Bronchus fibroblast of lung (primary cell): ENCODE results near the gene STRA8. TPM values are rescaled to one million over a fixed set of nuclear protein-coding genes. Genes with fewer than 3 reads are reported as not detected.

Experiments
- total RNA-seq: library from RNA; depleted of rRNA; stranded (reverse); fragments of >200 nt; gene quantifications from 2 replicates; pipeline ENCODE4 v1.2.3, GENCODE V29; 2015

STRA8 gene, protein sequence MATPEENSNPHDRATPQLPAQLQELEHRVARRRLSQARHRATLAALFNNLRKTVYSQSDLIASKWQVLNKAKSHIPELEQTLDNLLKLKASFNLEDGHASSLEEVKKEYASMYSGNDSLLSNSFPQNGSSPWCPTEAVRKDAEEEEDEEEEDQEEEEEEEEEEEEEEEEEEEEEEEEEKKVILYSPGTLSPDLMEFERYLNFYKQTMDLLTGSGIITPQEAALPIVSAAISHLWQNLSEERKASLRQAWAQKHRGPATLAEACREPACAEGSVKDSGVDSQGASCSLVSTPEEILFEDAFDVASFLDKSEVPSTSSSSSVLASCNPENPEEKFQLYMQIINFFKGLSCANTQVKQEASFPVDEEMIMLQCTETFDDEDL
- not detected in 2 replicates for total RNA-seq

GRCh38 chr7:135233570-135233969 is at the start of gene STRA8:
Gene STRA8 (plus strand): TSS chr7:135233838. CDS start chr7:135240525, 6,687 bp downstream.

GRCh38 chr7:135211179-135211945 is 22.3 kb upstream of the STRA8 start, which contains the start of gene WDR91:
Gene WDR91 (minus strand): TSS chr7:135211526. CDS start chr7:135211502, 24 bp downstream.

Other genes starting within 250 kb of the STRA8 start
- gene AGBL3, start 247.3 kb upstream of the STRA8 start, total RNA-seq: 0.15 and 0.17 TPM in 2 replicates
- gene TMEM140, start 85.8 kb upstream of the STRA8 start, total RNA-seq: 0.59 and 0.67 TPM in 2 replicates
- 37.3 and 42.9 TPM in 2 replicates for gene CYREN, start 63.1 kb upstream of the STRA8 start, total RNA-seq
- 19.8 and 22.1 TPM in 2 replicates for gene WDR91, start 22.3 kb upstream of the STRA8 start, total RNA-seq